Measurements from ENCODE around the gene GASK1A. TPM values are rescaled to one million over a fixed set of nuclear protein-coding genes. Genes with fewer than 3 reads are reported as not detected.
A peak's percentile ranks its signal among the peaks of the same experiment; 100 is the strongest.

GASK1A gene
- total RNA-seq, 1 donor from 2014 or later = 10.6 TPM

- intact Hi-C loops (cut with DNase I) = loop anchor here (5.0 kb wide), 1 partner anchor 107 kb away; no protein-coding TSS in a partner anchor
- H3K4me1 ChIP-seq = peaks cover 13% of the 10 kb centered on the region
- H3K4me3 ChIP-seq = peak overlapping the region; percentile 57 to 58
- H3K27me3 ChIP-seq = no peaks in the 10 kb centered on the region
- no peaks in the 10 kb centered on the region for H3K36me3 ChIP-seq
- no peak for DNase-seq (ENCODE audit: extremely low spot score in 2 of 2)
- H3K27ac ChIP-seq = peak overlapping the region; percentile 2
- TF ChIP-seq CTCF (IDR thresholded peaks at IDR 0.05) (no peak), POLR2A (IDR thresholded peaks at IDR 0.05) (no peak)
- H3K9me3 ChIP-seq = no peaks in the 10 kb centered on the region
These were observed 1.1 kb downstream of the GASK1A start for GRCh38 chr3:42980209-42980608.

GRCh38 chr3:42980909-42981308, 1.8 kb downstream of the GASK1A start:
- intact Hi-C loops (cut with DNase I) = loop anchor here (5.0 kb wide), 1 partner anchor 106 kb away; no protein-coding TSS in a partner anchor
- TF ChIP-seq POLR2AphosphoS5 (IDR thresholded peaks at IDR 0.05; ENCODE audit: insufficient read depth in 1 of 2, low read depth in 1 of 2) (no peak), POLR2A (IDR thresholded peaks at IDR 0.05) (no peak), CTCF (IDR thresholded peaks at IDR 0.05) (no peak)
- Histone ChIP-seq H3K9me3 (no peaks in the 10 kb centered on the region), H3K4me3 (peak overlapping the region; percentile 57 to 58), H3K4me1 (peaks cover 13% of the 10 kb centered on the region), H3K36me3 (no peaks in the 10 kb centered on the region), H3K27ac (peak overlapping the region; percentile 2), H3K27me3 (no peaks in the 10 kb centered on the region)
- DNase-seq (ENCODE audit: extremely low spot score in 2 of 2) = no peak

- intact Hi-C loops (cut with DNase I) = loop anchor here (5.0 kb wide), 1 partner anchor 104 kb away; no protein-coding TSS in a partner anchor
- no peaks in the 10 kb centered on the region for H3K27me3 ChIP-seq
These were observed 3.7 kb downstream of the GASK1A start for GRCh38 chr3:42982645-42983412.

GRCh38 chr3:42983927-42984326, 4.8 kb downstream of the GASK1A start:
- Histone ChIP-seq H3K36me3 (no peaks in the 10 kb centered on the region), H3K4me1 (peaks cover 13% of the 10 kb centered on the region), H3K4me3 (no peak overlapping the region), H3K9me3 (no peaks in the 10 kb centered on the region), H3K27me3 (no peaks in the 10 kb centered on the region), H3K27ac (no peak overlapping the region)
- DNase-seq (ENCODE audit: extremely low spot score in 2 of 2) = no peak
- TF ChIP-seq POLR2AphosphoS5 (IDR thresholded peaks at IDR 0.05; ENCODE audit: insufficient read depth in 1 of 2, low read depth in 1 of 2) (no peak), POLR2A (IDR thresholded peaks at IDR 0.05) (no peak), CTCF (IDR thresholded peaks at IDR 0.05) (no peak)
- intact Hi-C loops (cut with DNase I) = loop anchor here (5.0 kb wide), 1 partner anchor 103 kb away; no protein-coding TSS in a partner anchor

More at GRCh38 chr3:42982645-42983412, 3.7 kb downstream of the GASK1A start:
- DNase-seq (ENCODE audit: extremely low spot score in 2 of 2) = no peak
- Histone ChIP-seq H3K4me3 (no peak overlapping the region), H3K4me1 (peaks cover 13% of the 10 kb centered on the region), H3K36me3 (no peaks in the 10 kb centered on the region), H3K9me3 (no peaks in the 10 kb centered on the region), H3K27ac (no peak overlapping the region)
- TF ChIP-seq CTCF (IDR thresholded peaks at IDR 0.05) (no peak), POLR2A (IDR thresholded peaks at IDR 0.05) (no peak), POLR2AphosphoS5 (IDR thresholded peaks at IDR 0.05; ENCODE audit: insufficient read depth in 1 of 2, low read depth in 1 of 2) (no peak)

GRCh38 chr3:42984701-42985100, 5.6 kb downstream of the GASK1A start:
- Histone ChIP-seq H3K27ac (no peak overlapping the region), H3K4me1 (peaks cover 13% of the 10 kb centered on the region), H3K9me3 (no peaks in the 10 kb centered on the region), H3K36me3 (no peaks in the 10 kb centered on the region), H3K27me3 (no peaks in the 10 kb centered on the region), H3K4me3 (no peak overlapping the region)
- no peak for TF ChIP-seq POLR2AphosphoS5 (IDR thresholded peaks at IDR 0.05; ENCODE audit: insufficient read depth in 1 of 2, low read depth in 1 of 2)
- no peak for TF ChIP-seq CTCF (IDR thresholded peaks at IDR 0.05)
- TF ChIP-seq POLR2A (IDR thresholded peaks at IDR 0.05) = no peak
- intact Hi-C loops (cut with DNase I) = loop anchor here (5.0 kb wide), 2 partner anchors 103 to 1843 kb away; no protein-coding TSS in a partner anchor
- peak in 1 of 2 donors; percentile 60 for DNase-seq (ENCODE audit: extremely low spot score in 2 of 2)

Data from vagina (tissue), 2 donors.